Psoas muscle (tissue), 8 donors: ENCODE results near the gene GAPDH. TPM values are rescaled to one million over a fixed set of nuclear protein-coding genes. Genes with fewer than 3 reads are reported as not detected.

Source experiments
- ATAC-seq, 4 donors: fragments of 200-7000 bp; cut with Tn5 transposase; one replicate each; pipeline ENCODE4 v1.9.1; 2020; ENCODE audit warnings: moderate library complexity in 3 of 4, mild to moderate bottlenecking in 2 of 4
- DNase-seq, 2 donors: peaks; one replicate each; pipeline ENCODE4 v3.0.0-alpha.2; 2020
- H3K27ac ChIP-seq: fragments of 200-600 bp; one replicate; pipeline ENCODE4 v1.8.0; 2022
- H3K27me3 ChIP-seq, 3 donors: fragments of 200-600 bp in 1 of 3; one replicate each; pipeline versions ENCODE4 v1.6.1 to v1.8.0; 2013 to 2022; ENCODE audit warnings: low read length in 2 of 3, mild to moderate bottlenecking in 2 of 3, moderate library complexity in 1 of 3; ENCODE audit not compliant: insufficient read depth in 3 of 3
- H3K36me3 ChIP-seq, 2 donors: fragments of 200-600 bp in 1 of 2; one replicate each; pipeline versions ENCODE4 v1.6.1 to v1.8.0; 2013 to 2022; ENCODE audit warnings: low read depth in 1 of 2, mild to moderate bottlenecking in 1 of 2, moderate library complexity in 1 of 2; ENCODE audit not compliant: insufficient read depth in 1 of 2
- H3K4me1 ChIP-seq: fragments of 200-600 bp; one replicate; pipeline ENCODE4 v1.8.0; 2022
- H3K4me3 ChIP-seq: fragments of 200-600 bp; one replicate; pipeline ENCODE4 v1.8.0; 2022; ENCODE audit warnings: mild to moderate bottlenecking
- H3K9me3 ChIP-seq: fragments of 200-600 bp; one replicate; pipeline ENCODE4 v1.8.0; 2022
- WGBS, 3 donors: extraction: QIAGEN DNeasy Blood & Tissue Kit; methylation state at CpG; one replicate each; pipeline versions ENCODE4 v1.1.6 to v1.1.7; 2013; 5-methylcytosine and 5-hydroxymethylcytosine counted together
- intact Hi-C, 2 donors: fragments of 100-400 bp; cut with DNase I; formaldehyde crosslinking; loops; one replicate each; pipeline versions ENCODE4 v1.11.0 to v1.14.2; 2022
- polyA plus RNA-seq, 3 donors: library from polyadenylated mRNA; stranded (reverse); fragments of 200-250 nt; gene quantifications; one replicate each; pipeline ENCODE4 v1.2.3, GENCODE V29; 2013
- total RNA-seq, 4 donors: library from RNA; stranded (reverse); fragmentation: NEBNext Ultra II Directional in 2 of 4; extraction: Animal tissue kit (Norgen Biotek cat#: 25700) in 2 of 4; gene quantifications; one replicate each; pipeline versions ENCODE4 v1.2.1 to v1.2.4, GENCODE V29; 2021 to 2023
- TF ChIP-seq, protein P1 (sequence below): fragments of 200-600 bp; IDR thresholded peaks from one replicate; pipeline ENCODE4 v1.8.0; 2022; ENCODE audit warnings: antibody characterized with exemption
- donor health status: healthy with polysubstance abuse.
- donor health status: DM: no; HTN: no; CAD: no; lungs with moderate emphysema.
- donor health status: Bipolar disorder and iron deficiency.
- donor health status: healthy.
- donor health status: DM: yes; HTN: yes; CAD: no.
- donor health status: DM: no; HTN: no; CAD: no.
- donor health status: DM: no; HTN: no; CAD: no.
- donor health status: DM: yes; HTN: yes; CAD: no.

Gene GAPDH
- total and polyA plus RNA-seq, 7 donors = 7,136 to 18,891 (median 10,253) TPM

DNA sequence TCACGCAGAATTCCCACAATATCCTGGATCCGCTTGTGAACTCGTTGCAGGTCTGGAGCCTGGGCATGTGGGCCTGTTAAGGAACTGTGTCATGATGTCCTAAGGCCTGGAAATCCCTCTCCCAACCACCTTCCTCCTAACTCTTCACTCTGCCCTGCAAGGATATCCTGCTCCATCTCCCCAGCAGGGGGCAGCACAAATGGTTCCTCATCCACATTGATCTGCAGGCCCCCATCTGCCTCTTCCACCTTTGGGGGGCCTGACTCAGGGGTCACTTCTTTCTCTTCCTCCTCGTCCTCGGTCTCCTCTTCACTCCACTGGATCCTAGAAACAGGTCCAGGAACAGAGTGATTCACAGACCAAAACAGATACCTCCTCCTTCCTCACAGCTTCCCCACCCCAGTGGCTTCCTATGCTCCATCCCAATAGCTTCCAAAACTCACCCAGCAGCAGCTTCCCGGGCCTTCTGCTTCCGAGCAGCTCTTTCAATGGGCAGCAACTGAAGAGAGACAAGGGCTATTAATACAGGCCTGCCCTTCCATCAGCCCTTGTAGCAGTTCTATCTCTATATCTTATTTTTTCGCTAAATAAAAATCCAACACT is 29.2 kb downstream of the GAPDH start:
- Histone ChIP-seq H3K27ac (no peak overlapping the region), H3K4me3 (no peak overlapping the region), H3K4me1 (peaks cover 5% of the 10 kb centered on the region), H3K27me3 (no peaks in the 10 kb centered on the region), H3K9me3 (no peaks in the 10 kb centered on the region), H3K36me3 (peaks cover 22 to 86% of the 10 kb centered on the region in 2 donors)
- ATAC-seq (peak in 2 of 4 donors; percentile 20 to 30), DNase-seq (peak; percentile 58 to 74)
- intact Hi-C loops = no loop called here
- 72 to 81% (median 77%) methylated on average over 8 of the region's 8 CpGs for WGBS, 3 donors
- TF ChIP-seq, protein P1, sequence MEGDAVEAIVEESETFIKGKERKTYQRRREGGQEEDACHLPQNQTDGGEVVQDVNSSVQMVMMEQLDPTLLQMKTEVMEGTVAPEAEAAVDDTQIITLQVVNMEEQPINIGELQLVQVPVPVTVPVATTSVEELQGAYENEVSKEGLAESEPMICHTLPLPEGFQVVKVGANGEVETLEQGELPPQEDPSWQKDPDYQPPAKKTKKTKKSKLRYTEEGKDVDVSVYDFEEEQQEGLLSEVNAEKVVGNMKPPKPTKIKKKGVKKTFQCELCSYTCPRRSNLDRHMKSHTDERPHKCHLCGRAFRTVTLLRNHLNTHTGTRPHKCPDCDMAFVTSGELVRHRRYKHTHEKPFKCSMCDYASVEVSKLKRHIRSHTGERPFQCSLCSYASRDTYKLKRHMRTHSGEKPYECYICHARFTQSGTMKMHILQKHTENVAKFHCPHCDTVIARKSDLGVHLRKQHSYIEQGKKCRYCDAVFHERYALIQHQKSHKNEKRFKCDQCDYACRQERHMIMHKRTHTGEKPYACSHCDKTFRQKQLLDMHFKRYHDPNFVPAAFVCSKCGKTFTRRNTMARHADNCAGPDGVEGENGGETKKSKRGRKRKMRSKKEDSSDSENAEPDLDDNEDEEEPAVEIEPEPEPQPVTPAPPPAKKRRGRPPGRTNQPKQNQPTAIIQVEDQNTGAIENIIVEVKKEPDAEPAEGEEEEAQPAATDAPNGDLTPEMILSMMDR = peak; percentile 71

DNA sequence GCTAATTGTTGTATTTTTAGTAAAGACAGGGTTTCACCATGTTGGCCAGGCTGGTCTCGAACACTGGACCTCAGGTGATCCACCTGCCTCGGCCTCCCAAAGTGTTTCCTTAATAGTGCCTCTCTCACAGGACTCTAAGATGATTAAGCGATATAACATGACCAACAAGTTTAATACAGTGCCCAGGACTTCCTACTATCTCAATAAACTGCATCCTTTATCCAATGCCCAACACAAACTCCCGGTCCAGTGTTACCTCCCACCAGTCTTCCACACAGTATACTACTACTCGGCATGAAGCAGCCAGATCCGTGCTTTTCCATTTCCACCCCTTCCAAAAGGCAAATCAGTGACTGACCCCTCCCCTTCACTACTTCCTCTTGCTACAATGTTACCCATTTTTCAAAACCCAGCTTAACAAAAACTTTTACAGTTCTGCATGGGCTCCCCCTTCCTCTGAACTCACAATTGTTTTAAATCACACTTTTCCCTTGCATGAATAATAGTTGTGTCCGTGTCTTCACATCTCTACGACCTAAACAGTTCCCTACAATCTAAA is 32.9 kb downstream of the GAPDH start:
- Histone ChIP-seq H3K9me3 (no peaks in the 10 kb centered on the region), H3K4me3 (peak overlapping the region; percentile 79), H3K36me3 (peaks cover 24 to 76% of the 10 kb centered on the region in 2 donors), H3K27me3 (no peaks in the 10 kb centered on the region), H3K27ac (peak overlapping the region; percentile 87), H3K4me1 (peaks cover 9% of the 10 kb centered on the region)
- intact Hi-C loops = loop anchor here in 1 of 2 donors (5.0 kb wide), 1 partner anchor 40 kb away; the partner anchor contains the start of gene CHD4
- ATAC-seq = no peak
- DNase-seq = no peak
- TF ChIP-seq, protein P1 = no peak
- WGBS, 3 donors = 42 to 45% (median 44%) methylated on average over 8 of the region's 8 CpGs

DNA sequence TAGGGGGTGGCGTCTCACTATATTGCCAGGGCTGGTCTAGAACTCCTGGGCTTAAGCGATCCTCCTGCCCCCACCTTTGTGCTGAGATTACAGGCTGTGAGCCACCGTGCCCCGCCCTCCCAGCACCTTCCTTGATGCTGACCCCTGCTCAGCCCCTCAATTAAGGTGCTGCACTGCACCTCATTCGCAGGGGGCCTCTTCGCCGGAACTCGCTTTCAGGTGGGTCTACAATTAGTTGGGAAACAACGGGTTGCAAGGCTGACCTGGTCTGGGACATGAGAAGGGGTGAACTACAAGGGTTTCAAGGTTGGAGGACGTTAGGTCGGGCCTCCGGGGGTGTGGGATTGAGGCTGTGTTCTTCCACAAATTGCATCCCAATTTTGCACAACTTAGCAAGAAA is 35.0 kb downstream of the GAPDH start:
- Histone ChIP-seq H3K27me3 (no peaks in the 10 kb centered on the region), H3K4me3 (no peak overlapping the region), H3K9me3 (no peaks in the 10 kb centered on the region), H3K4me1 (peaks cover 9% of the 10 kb centered on the region), H3K36me3 (peaks cover 20 to 76% of the 10 kb centered on the region in 2 donors), H3K27ac (peak overlapping the region; percentile 87)
- intact Hi-C loops = loop anchor here in 1 of 2 donors (5.0 kb wide), 1 partner anchor 38 kb away; the partner anchor contains the start of gene CHD4
- WGBS, 3 donors = 76 to 83% (median 80%) methylated on average over 12 of the region's 12 CpGs
- TF ChIP-seq, protein P1 = no peak
- DNase-seq (no peak), ATAC-seq (no peak)

DNA sequence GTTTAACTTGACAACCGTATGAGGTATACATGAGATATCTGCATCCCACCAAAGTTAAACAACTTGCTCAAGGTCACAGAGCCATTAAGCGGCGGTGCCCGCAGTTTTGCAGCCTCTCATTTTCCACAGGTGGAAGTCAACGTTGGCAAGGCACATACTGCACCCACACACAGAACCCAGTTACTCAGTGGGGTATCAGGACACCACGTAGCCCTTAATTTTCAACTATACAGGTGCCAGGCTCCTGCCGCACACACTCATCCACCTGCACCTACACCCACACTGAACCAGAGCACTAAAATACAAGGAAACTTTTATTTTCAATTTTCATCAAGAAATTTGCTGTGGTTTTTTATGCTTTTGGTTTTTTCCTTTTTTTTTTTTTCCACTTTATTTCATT is 35.5 kb downstream of the GAPDH start:
- H3K4me1 ChIP-seq = peaks cover 9% of the 10 kb centered on the region
- ATAC-seq (no peak), DNase-seq (no peak)
- no peak overlapping the region for H3K27ac ChIP-seq
- 66 to 75% (median 67%) methylated on average over 7 of the region's 7 CpGs for WGBS, 3 donors
- TF ChIP-seq, protein P1 = no peak
- H3K4me3 ChIP-seq = no peak overlapping the region
- H3K27me3 ChIP-seq = no peaks in the 10 kb centered on the region
- no peaks in the 10 kb centered on the region for H3K9me3 ChIP-seq
- intact Hi-C loops = loop anchor here in 1 of 2 donors (5.0 kb wide), 1 partner anchor 38 kb away; the partner anchor contains the start of gene CHD4
- H3K36me3 ChIP-seq = peaks cover 20 to 76% of the 10 kb centered on the region in 2 donors
